Endothelial cell of umbilical vein (primary cell): ENCODE measurements around the gene ADRM1.

Experiments
- EZH2 ChIP-seq: IDR thresholded peaks from 2 replicates; pipeline ENCODE4 v1.6.1; 2012; ENCODE audit warnings: borderline replicate concordance, low read depth, mild to moderate bottlenecking, moderate library complexity, low read length, inconsistent platforms; ENCODE audit not compliant: severe bottlenecking
- FOS ChIP-seq: IDR thresholded peaks from 2 replicates; pipeline ENCODE4 v1.6.1; 2011; ENCODE audit warnings: mild to moderate bottlenecking, low read length, moderate library complexity, borderline replicate concordance; ENCODE audit not compliant: insufficient read depth
- JUN ChIP-seq: IDR thresholded peaks from 2 replicates; pipeline ENCODE4 v1.6.1; 2011; ENCODE audit warnings: borderline replicate concordance, low read depth; ENCODE audit not compliant: insufficient read length, insufficient read depth
- MYC ChIP-seq: IDR thresholded peaks from one replicate; pipeline ENCODE4 v1.6.1; 2011; ENCODE audit warnings: mild to moderate bottlenecking, low read depth, low read length
- POLR2A ChIP-seq: IDR thresholded peaks from 2 replicates; pipeline ENCODE4 v1.6.1; 2012; ENCODE audit warnings: low read depth, mild to moderate bottlenecking, control low read depth, low read length
- POLR2AphosphoS5 ChIP-seq: IDR thresholded peaks from 2 replicates; pipeline ENCODE4 v1.6.1; 2012; ENCODE audit warnings: low read depth, mild to moderate bottlenecking, control low read depth, low read length, moderate library complexity; ENCODE audit not compliant: insufficient read depth
- TF ChIP-seq, protein P1 (sequence below), 2 donors: IDR thresholded peaks; 1 replicate in 1 of 2; 2 replicates in 1 of 2; pipeline ENCODE4 v1.5.1; 2011; ENCODE audit warnings: low read length in 2 of 2, mild to moderate bottlenecking in 2 of 2, moderate library complexity in 2 of 2, control low read depth in 1 of 2, inconsistent platforms in 1 of 2, low read depth in 1 of 2; ENCODE audit not compliant: insufficient read depth in 1 of 2; ENCODE audit errors: extremely low read depth in 1 of 2
- TF ChIP-seq, protein P2 (sequence below): IDR thresholded peaks from 2 replicates; pipeline ENCODE4 v1.6.1; 2011; ENCODE audit not compliant: insufficient read depth, insufficient read length

DNA sequence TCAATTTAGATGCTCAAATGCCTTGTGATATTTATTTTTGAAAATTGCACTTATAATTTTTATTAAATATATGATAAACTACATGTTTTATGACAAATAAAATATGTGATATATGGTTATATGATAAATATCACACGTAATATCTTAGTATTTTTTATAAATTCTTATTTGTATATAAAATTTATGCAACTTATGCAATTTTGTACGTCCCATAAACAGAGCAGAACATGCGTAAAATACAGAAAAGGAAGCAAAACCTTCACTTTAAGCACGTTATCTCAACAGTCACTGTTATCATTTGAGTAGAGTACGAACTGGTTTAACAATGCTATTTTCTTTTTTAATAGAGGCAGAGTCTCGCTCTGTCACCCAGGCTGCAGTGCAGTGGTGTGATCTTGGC is 15.7 kb upstream of the ADRM1 start:
- TF ChIP-seq, protein P1, sequence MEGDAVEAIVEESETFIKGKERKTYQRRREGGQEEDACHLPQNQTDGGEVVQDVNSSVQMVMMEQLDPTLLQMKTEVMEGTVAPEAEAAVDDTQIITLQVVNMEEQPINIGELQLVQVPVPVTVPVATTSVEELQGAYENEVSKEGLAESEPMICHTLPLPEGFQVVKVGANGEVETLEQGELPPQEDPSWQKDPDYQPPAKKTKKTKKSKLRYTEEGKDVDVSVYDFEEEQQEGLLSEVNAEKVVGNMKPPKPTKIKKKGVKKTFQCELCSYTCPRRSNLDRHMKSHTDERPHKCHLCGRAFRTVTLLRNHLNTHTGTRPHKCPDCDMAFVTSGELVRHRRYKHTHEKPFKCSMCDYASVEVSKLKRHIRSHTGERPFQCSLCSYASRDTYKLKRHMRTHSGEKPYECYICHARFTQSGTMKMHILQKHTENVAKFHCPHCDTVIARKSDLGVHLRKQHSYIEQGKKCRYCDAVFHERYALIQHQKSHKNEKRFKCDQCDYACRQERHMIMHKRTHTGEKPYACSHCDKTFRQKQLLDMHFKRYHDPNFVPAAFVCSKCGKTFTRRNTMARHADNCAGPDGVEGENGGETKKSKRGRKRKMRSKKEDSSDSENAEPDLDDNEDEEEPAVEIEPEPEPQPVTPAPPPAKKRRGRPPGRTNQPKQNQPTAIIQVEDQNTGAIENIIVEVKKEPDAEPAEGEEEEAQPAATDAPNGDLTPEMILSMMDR (IDR thresholded peaks at IDR 0.05; ENCODE audit: extremely low read depth in 1 of 2, insufficient read depth in 1 of 2, low read depth in 1 of 2, low read length in 2 of 2) = no peak
- TF ChIP-seq POLR2A = no peak
- TF ChIP-seq FOS = no peak
- no peak for TF ChIP-seq EZH2
- no peak for TF ChIP-seq MYC
- TF ChIP-seq, protein P2, sequence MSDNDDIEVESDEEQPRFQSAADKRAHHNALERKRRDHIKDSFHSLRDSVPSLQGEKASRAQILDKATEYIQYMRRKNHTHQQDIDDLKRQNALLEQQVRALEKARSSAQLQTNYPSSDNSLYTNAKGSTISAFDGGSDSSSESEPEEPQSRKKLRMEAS = no peak
- TF ChIP-seq POLR2AphosphoS5 = no peak
- no peak for TF ChIP-seq JUN
